Measurements from ENCODE around the gene ATN1.

The ATN1 gene

GRCh38 chr12:6950401-6950801, 22.6 kb downstream of the ATN1 start:
- H3K4me3 ChIP-seq (ENCODE audit: low read depth in 1 of 2, low read length in 2 of 2): no peak overlapping the region
- H3K79me2 ChIP-seq (ENCODE audit: insufficient read depth, low read length): peaks cover 4% of the 10 kb centered on the region
- H3K4me2 ChIP-seq (ENCODE audit: insufficient read depth, low read length): no peak overlapping the region
- ATAC-seq (ENCODE audit: insufficient read depth, low read depth): no peak
- H3K4me1 ChIP-seq (ENCODE audit: insufficient read depth, low read length): peaks cover 45% of the 10 kb centered on the region
- no peak for DNase-seq
- H4K20me1 ChIP-seq (ENCODE audit: insufficient read depth, low read length): no peaks in the 10 kb centered on the region
- H3K27ac ChIP-seq (ENCODE audit: low read length): no peak overlapping the region
- H3K27me3 ChIP-seq (ENCODE audit: insufficient read depth, low read length, poor library complexity): no peaks in the 10 kb centered on the region
- H3K36me3 ChIP-seq (ENCODE audit: insufficient read depth, low read length): peaks cover 18% of the 10 kb centered on the region
- H2AFZ ChIP-seq (ENCODE audit: low read depth, low read length): no peak overlapping the region
- H3K9me3 ChIP-seq (ENCODE audit: insufficient read depth, low read length, severe bottlenecking): no peaks in the 10 kb centered on the region
- TF ChIP-seq CTCF (IDR thresholded peaks at IDR 0.05; ENCODE audit: borderline replicate concordance, extremely low read depth, low read length, poor library complexity, severe bottlenecking) (peak; percentile 48), EZH2 (IDR thresholded peaks at IDR 0.05; ENCODE audit: borderline replicate concordance, low read depth, low read length, severe bottlenecking) (no peak)
- H3K9ac ChIP-seq (ENCODE audit: low read depth, low read length): no peak overlapping the region

GRCh38 chr12:6950811-6951540, 23.2 kb downstream of the ATN1 start, which contains the start of gene PTPN6:
Gene PTPN6 (plus strand): TSS chr12:6951356. CDS start chr12:6951513, 157 bp downstream.
- no peaks in the 10 kb centered on the region for H3K79me2 ChIP-seq (ENCODE audit: insufficient read depth, low read length)
- peak within 1 kb of the TSS; percentile 43; the same call in 1 of the 2 replicates for H3K27ac ChIP-seq (ENCODE audit: low read length)

GRCh38 chr12:6951551-6952120, 23.9 kb downstream of the ATN1 start:
- DNase-seq: no peak
- no peaks in the 10 kb centered on the region for H3K27me3 ChIP-seq (ENCODE audit: insufficient read depth, low read length, poor library complexity)
- H3K9ac ChIP-seq (ENCODE audit: low read depth, low read length): peak overlapping the region; percentile 41
- no peaks in the 10 kb centered on the region for H3K79me2 ChIP-seq (ENCODE audit: insufficient read depth, low read length)
- peak overlapping the region in 1 of 2 experiments; percentile 50; a peak in 2 of 4 replicates for H3K4me3 ChIP-seq (ENCODE audit: low read depth in 1 of 2, low read length in 2 of 2)
- peaks cover 5% of the 10 kb centered on the region for H3K36me3 ChIP-seq (ENCODE audit: insufficient read depth, low read length)
- H3K4me2 ChIP-seq (ENCODE audit: insufficient read depth, low read length): peak overlapping the region; percentile 56
- H3K4me1 ChIP-seq (ENCODE audit: insufficient read depth, low read length): peaks cover 37% of the 10 kb centered on the region
- no peak for ATAC-seq (ENCODE audit: insufficient read depth, low read depth)
- no peaks in the 10 kb centered on the region for H3K9me3 ChIP-seq (ENCODE audit: insufficient read depth, low read length, severe bottlenecking)
- H2AFZ ChIP-seq (ENCODE audit: low read depth, low read length): no peak overlapping the region
- no peak for TF ChIP-seq CTCF (IDR thresholded peaks at IDR 0.05; ENCODE audit: borderline replicate concordance, extremely low read depth, low read length, poor library complexity, severe bottlenecking)
- no peak for TF ChIP-seq EZH2 (IDR thresholded peaks at IDR 0.05; ENCODE audit: borderline replicate concordance, low read depth, low read length, severe bottlenecking)
- peak overlapping the region; percentile 43; the same call in 1 of the 2 replicates for H3K27ac ChIP-seq (ENCODE audit: low read length)
- no peaks in the 10 kb centered on the region for H4K20me1 ChIP-seq (ENCODE audit: insufficient read depth, low read length)

More at GRCh38 chr12:6950811-6951540, 23.2 kb downstream of the ATN1 start, which contains the start of gene PTPN6:
- Histone ChIP-seq H3K36me3 (ENCODE audit: insufficient read depth, low read length) (peaks cover 12% of the 10 kb centered on the region), H3K9me3 (ENCODE audit: insufficient read depth, low read length, severe bottlenecking) (no peaks in the 10 kb centered on the region), H3K27me3 (ENCODE audit: insufficient read depth, low read length, poor library complexity) (no peaks in the 10 kb centered on the region), H4K20me1 (ENCODE audit: insufficient read depth, low read length) (no peaks in the 10 kb centered on the region), H3K4me2 (ENCODE audit: insufficient read depth, low read length) (peak within 1 kb of the TSS; percentile 56), H3K4me3 (ENCODE audit: low read depth in 1 of 2, low read length in 2 of 2) (peak within 1 kb of the TSS in 1 of 2 experiments; percentile 50; a peak in 2 of 4 replicates), H2AFZ (ENCODE audit: low read depth, low read length) (no peak within 1 kb of the TSS), H3K4me1 (ENCODE audit: insufficient read depth, low read length) (peaks cover 40% of the 10 kb centered on the region), H3K9ac (ENCODE audit: low read depth, low read length) (peak within 1 kb of the TSS; percentile 41)
- ATAC-seq (ENCODE audit: insufficient read depth, low read depth) (peak; percentile 22; the same call in 2 of the 3 replicates), DNase-seq (peak; percentile 48)
- TF ChIP-seq CTCF (IDR thresholded peaks at IDR 0.05; ENCODE audit: borderline replicate concordance, extremely low read depth, low read length, poor library complexity, severe bottlenecking) (no peak), EZH2 (IDR thresholded peaks at IDR 0.05; ENCODE audit: borderline replicate concordance, low read depth, low read length, severe bottlenecking) (no peak)

Measured in DND-41 (cell line).